ENCODE results near the gene C14orf39.

DNA sequence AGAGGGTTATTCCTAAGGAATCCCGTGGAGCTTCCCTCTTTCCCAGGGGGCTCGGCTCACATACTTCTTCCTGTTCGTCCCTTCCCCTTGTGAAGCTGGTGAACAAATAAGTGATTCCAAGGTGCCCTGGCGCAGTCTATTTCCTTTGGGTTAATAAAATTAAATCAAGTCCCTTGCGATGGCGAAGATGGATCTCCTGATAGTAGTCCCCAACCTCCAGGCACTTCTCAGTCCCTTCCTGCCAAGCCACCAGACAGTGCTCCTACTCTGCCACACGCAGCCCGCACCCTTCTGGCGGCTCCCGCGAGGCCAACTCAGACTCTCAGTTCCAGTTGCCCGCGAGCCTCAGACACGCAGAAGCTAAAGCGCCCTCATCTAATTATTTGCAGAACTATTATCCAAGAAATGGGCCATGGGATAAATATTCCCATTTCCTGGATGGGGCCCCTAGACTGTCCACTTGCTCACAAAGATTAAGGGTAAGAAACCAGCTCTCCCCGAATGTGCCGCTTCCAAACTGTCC lies 20.7 kb upstream of the C14orf39 start:
- TF ChIP-seq EZH2 (conservative IDR thresholded peaks at IDR 0.05; ENCODE audit: low read depth, low read length) (no peak), CEBPB (IDR thresholded peaks at IDR 0.05; ENCODE audit: borderline replicate concordance, low read depth, low read length) (no peak), CTCF (CRISPR knock-in tag; IDR thresholded peaks at IDR 0.05) (no peak), RFXANK (CRISPR knock-in tag; IDR thresholded peaks at IDR 0.05) (no peak), BHLHE40 (IDR thresholded peaks at IDR 0.05; ENCODE audit: low read length) (no peak), NFIB (CRISPR knock-in tag; IDR thresholded peaks at IDR 0.05; ENCODE audit: borderline replicate concordance) (no peak), ZNF280D (CRISPR knock-in tag; IDR thresholded peaks at IDR 0.05) (no peak), U2AF2 (IDR thresholded peaks at IDR 0.05; ENCODE audit: low read depth, low read length) (no peak), ZBTB42 (CRISPR knock-in tag; IDR thresholded peaks at IDR 0.05) (no peak), TP53 (CRISPR knock-in tag; conservative IDR thresholded peaks at IDR 0.05) (no peak), ZBTB49 (CRISPR knock-in tag; IDR thresholded peaks at IDR 0.05; ENCODE audit: borderline replicate concordance) (no peak)
- TF ChIP-seq, protein P1, sequence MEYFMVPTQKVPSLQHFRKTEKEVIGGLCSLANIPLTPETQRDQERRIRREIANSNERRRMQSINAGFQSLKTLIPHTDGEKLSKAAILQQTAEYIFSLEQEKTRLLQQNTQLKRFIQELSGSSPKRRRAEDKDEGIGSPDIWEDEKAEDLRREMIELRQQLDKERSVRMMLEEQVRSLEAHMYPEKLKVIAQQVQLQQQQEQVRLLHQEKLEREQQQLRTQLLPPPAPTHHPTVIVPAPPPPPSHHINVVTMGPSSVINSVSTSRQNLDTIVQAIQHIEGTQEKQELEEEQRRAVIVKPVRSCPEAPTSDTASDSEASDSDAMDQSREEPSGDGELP (IDR thresholded peaks at IDR 0.05; ENCODE audit: borderline replicate concordance, low read depth) = no peak
- TF ChIP-seq, protein P2, sequence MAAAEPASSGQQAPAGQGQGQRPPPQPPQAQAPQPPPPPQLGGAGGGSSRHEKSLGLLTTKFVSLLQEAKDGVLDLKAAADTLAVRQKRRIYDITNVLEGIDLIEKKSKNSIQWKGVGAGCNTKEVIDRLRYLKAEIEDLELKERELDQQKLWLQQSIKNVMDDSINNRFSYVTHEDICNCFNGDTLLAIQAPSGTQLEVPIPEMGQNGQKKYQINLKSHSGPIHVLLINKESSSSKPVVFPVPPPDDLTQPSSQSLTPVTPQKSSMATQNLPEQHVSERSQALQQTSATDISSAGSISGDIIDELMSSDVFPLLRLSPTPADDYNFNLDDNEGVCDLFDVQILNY (CRISPR knock-in tag; conservative IDR thresholded peaks at IDR 0.05) = no peak
- TF ChIP-seq, protein P3, sequence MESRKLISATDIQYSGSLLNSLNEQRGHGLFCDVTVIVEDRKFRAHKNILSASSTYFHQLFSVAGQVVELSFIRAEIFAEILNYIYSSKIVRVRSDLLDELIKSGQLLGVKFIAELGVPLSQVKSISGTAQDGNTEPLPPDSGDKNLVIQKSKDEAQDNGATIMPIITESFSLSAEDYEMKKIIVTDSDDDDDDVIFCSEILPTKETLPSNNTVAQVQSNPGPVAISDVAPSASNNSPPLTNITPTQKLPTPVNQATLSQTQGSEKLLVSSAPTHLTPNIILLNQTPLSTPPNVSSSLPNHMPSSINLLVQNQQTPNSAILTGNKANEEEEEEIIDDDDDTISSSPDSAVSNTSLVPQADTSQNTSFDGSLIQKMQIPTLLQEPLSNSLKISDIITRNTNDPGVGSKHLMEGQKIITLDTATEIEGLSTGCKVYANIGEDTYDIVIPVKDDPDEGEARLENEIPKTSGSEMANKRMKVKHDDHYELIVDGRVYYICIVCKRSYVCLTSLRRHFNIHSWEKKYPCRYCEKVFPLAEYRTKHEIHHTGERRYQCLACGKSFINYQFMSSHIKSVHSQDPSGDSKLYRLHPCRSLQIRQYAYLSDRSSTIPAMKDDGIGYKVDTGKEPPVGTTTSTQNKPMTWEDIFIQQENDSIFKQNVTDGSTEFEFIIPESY (CRISPR knock-in tag; IDR thresholded peaks at IDR 0.05) = no peak
